Measurements from ENCODE around the gene TMEM8B.
"Not testable (repeated sequence)": the region's sequence is repeated elsewhere in the genome, so short reads cannot be mapped to it uniquely, and the experiment has no call there.

TMEM8B gene

DNA sequence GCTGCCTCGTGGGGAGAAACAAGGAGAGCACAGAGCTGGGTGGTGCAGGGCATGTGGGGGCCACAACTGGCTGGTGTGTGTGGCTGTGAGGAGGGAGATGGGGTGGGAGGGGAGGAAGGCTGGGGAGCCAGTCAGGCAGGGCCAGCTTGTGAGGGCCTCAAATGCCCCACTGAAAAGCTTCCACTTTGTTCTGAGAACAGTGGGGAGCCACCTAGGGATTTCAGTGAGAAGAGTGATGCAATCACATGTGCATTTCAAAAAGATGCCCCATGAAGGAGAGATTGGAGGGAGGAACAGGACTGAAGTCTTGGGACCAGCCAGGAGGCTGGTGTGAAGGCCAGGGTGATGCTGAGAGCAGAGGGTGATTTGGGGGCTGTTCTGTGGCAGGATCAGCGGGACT, 39.9 kb downstream of the TMEM8B start:
- DNase-seq (ENCODE audit: low read depth): no peak

DNA sequence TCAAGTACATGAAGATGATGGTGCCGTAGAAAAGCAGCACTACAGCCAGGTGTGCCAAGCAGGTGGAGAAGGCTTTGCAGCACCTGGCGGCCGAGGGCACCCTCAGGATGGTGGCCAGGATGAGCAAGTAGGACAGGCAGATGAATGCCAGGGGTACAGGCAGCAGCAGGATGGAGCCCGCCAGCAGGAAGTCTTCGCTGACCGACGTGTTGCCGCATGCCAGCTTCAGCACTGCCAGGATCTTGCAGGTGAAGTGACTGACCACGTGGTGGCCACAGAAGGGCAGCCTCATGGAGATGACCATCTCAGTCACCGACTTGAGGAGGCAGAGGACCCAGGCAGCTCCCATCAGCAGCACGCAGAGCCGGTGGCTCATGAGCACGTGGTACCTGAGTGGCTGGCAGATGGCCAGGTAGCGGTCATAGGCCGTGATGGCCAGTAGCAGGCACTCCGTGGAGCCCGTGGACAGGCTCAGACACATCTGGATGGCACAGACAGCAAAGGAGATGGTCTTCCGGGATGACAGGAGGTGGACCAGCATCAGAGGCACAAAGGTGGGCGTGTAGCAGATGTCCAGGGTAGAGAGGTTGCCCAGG, 40.7 kb downstream of the TMEM8B start:
- DNase-seq (ENCODE audit: low read depth): no peak

DNA sequence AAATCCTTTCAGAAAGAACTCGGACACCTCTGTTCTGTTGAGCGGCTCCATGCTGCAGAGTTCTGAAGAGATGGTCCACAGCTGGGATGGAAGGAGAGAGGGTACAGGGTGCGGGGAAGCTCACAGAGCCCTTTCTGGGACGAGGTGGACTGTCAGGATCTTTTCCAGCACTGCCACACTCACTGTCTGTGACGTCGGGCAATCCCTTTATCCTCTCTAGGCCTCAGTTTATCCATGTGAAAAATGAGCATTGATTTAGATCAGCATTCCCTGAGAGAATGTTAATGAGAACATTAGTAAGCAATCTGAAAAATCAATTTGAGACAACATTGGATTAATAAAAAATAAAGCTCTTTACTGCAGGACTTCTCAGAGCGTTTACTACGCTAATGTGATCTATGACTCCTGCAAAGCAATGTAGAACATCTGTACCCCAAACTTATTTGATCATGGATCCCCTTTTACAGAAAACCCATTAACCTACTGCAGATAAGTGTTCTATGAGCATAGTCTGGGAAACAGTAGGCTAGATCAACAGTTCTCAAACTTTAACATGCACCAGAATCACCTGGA, 41.4 kb downstream of the TMEM8B start, which contains the start of gene OR13J1:
OR13J1 (minus strand) TSS at position 51 of the 573 bp plus-strand sequence; CDS start at position 51, 0 bp downstream.
- no peak for DNase-seq (ENCODE audit: low read depth)

DNA sequence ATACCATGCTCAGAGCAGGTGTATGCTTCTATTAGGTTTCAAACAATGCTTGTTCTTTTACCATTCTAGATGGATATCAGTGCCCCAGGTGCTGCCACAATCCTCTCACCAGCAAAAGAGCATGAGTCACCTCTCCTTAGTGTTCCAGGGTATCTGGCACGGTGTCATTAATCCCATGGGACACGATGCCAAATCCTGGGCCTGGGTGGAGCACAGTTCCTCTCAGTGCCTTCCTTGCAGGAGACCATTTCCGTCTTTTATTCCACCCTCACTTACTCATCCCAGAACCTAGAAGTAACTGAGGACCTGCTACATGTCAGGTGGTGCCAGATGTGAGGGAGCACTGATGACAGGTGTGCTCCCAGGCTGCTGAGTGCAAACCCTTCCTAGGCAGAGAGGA, 42.5 kb downstream of the TMEM8B start:
- no peak for DNase-seq (ENCODE audit: low read depth)

DNA sequence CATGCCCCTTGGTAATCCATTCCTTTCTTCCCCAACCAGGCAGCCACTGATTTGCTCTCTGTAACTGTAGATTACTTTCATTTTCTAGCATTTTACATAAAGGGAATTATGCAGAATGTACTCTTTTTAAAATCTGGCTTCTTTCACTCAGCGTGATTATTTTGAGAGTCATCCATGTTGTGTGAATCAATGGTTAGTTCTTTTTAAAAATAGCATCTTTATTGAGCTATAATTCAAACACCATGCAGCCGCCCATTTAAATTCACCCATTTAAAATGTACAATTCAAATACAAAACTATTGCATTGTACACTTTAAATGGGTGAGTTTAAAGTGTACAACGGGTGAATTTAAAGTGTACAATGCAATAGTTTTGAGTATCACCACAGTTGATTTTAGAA, 43.5 kb downstream of the TMEM8B start:
- no peak for DNase-seq (ENCODE audit: low read depth)

DNA sequence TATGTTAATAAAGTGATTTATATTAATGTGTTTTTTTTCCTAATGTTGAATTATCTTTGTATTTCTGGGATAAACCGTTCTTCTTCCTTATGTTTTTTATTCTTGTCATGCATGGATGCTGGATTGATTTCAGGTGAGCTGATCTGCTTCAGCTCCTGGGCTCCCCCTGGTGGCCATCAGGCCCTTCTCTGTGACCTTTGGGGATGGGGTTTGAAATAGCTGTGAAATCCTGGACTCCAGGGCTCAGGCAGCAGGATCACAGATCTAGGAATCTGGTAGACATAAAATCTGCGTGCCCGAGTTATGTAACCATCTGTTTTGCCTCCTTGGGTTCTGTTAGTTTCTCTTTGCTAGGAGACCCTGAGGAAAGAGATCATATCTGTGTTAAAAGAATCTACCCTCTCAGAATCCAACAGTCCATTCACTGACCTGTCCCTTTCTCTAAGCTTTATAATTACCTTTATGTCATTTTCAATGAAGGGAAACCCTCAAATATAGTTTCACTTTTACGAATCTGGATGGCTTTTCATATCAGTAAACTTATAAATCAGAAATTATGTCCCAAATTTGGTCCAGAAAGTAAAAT, 53.3 kb downstream of the TMEM8B start:
- DNase-seq (ENCODE audit: low read depth): peak; percentile 89

DNA sequence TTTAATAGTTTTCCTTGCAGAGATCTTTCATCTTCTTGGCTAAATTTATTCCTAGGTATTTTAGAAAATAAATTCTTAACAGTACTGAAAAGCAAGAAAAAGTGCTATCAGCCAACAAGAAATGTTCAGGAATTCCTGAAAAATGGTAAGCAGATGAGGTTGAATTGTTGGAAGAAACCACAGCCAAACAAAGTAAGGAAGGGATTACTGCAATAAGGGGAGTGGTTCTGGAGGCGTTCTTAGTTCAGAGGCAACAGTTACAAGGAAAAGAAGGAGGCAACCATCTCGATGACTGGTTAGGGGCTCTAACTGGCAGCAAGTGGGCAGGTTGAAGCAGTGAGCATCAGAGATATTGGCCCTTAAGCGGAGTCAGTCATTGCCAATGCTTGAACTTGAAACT, 54.0 kb downstream of the TMEM8B start:
- no peak for DNase-seq (ENCODE audit: low read depth)

DNA sequence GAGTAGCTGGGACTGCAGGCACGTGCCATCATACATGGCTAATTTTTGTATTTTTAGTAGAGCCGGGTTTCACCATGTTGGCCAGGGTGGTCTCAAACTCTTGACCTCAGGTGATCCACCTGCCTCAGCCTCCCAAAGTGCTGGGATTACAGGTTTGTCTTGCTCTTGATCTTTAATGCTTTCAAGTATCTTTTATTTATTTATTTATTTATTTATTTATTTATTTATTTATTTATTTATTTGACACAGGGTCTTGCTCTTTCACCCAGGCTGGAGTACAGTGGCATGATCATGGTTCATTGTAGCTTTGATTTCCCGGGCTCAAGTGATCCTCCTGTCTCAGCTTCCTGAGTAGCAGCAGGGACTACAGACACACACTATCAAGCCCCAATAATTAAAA, 55.9 kb downstream of the TMEM8B start:
- not testable (repeated sequence) for DNase-seq (ENCODE audit: low read depth)

DNA sequence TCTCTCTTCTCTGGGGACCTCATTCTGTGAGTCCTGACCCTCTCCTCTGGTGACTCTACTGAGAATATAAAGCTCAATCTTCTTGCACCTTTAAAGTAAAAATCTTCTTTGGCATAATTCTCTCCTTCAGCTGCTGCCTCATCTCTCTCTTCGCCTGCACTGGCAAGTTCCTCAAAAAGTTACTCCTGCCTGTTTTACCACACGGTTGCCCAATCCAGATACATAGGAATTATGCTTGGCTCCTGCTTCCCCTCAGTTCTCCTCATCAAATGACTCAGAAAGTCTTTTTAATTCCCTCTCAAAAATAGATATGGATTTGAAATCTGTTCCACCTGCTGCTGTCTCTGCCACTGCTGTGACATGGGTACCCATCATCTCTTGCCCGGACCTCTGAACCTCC, 62.6 kb downstream of the TMEM8B start:
- no peak for DNase-seq (ENCODE audit: low read depth)

DNA sequence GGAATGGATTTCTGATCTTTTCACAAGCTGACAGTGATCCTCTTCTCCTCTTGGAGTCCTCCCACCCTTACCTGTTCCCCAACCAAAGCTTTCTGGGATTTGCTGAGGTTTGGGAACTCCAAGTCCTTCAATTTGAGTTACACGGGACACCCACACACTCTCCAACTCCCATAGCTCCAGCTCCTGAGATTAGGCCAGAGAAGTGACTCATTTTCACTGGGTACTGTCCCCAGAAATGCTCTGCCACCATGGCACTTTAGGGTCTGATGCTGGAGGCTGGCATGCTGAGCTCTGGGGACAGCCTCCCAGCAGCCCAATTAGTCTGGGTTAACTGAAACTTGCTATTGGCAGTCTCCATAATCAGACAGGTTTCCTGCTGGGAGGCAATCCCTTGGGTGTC, 63.0 kb downstream of the TMEM8B start:
- DNase-seq (ENCODE audit: low read depth): no peak

DNA sequence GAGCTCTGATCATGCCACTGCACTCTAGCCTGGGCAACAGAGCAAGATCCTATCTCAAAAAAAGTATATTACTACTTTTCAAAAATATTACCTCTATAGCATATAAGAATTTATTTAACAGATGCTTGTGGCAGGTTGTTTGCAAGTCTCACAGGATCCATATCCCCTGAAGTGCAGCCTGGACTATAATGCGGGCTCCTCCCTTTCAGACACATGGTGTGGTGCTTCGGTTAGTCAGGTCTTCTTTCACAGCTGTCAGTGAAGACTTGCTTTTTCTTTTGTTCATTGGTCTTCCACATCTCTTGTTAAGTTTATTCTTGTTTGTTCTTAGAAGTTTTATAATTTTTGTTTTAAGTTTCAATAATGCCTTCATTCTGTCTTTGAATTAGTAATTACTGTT, 67.5 kb downstream of the TMEM8B start:
- DNase-seq (ENCODE audit: low read depth): no peak

DNA sequence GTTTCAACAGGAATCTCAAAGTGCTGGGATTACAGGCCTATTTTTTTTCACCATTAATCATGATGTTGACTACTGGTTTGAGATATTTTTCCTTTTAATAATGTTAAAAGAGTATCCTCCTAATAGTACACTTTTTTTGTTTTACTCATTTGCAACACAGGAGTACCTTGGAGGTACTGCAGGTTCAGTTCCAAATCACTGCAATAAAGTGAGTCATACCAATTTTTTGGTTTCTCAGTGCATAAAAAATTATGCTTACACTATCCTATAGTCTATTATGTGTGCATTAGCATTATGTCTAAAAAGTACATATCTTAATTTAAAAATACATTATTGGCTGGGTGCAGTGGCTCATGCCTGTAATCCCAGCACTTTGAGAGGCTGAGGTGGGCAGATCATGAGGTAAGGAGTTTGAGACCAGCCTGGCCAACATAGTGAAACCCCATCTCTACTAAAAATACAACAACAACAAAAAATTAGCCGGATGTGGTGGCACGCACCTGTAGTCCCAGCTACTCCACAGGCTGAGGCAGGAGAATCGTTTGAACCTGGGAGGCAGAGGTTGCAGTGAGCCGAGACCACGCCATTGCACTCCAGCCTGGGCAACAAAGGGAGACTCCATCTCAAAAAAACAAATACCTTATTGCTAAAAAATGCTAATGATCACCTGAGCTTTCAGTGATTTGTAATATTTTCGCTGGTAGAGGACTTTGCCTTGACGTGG, 68.5 kb downstream of the TMEM8B start:
- DNase-seq (ENCODE audit: low read depth): not testable (repeated sequence)

DNA sequence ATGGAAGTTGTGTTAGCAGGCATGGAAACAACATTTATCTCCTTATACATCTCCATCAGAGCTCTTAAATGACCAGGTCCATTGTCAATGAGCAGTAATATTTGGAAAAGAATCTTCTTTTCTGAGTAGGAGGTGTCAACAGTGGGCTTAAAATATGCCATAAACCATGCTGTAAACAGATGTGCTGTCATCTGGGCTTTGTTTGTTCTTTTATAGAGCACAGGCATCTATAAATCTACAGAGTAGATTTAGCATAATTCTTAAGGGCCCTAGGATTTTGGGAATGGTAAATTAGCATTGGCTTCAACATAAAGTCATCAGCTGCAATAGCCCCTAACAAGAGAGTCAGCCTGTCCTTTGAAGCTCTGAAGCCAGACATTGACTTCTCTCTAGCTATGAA, 69.3 kb downstream of the TMEM8B start:
- no peak for DNase-seq (ENCODE audit: low read depth)

DNA sequence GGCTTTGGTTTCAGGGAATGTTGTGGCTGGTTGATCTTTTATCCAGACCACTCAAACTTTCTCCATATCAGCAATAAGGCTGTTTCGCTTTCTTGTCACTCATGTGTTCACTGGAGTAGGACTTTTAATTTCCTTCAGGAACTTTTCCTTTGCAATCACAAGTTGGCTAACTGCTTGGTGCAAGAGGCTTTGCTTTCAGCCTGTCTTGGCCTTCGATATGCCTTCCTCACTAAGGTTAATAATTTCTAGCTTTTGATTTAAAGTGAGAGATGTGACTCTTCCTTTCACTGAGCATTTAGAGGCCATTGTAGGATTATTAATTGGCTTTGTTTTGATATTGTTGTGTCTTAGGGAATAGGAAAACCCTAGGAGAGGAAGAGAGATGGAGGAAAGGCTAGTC, 70.0 kb downstream of the TMEM8B start:
- no peak for DNase-seq (ENCODE audit: low read depth)

DNA sequence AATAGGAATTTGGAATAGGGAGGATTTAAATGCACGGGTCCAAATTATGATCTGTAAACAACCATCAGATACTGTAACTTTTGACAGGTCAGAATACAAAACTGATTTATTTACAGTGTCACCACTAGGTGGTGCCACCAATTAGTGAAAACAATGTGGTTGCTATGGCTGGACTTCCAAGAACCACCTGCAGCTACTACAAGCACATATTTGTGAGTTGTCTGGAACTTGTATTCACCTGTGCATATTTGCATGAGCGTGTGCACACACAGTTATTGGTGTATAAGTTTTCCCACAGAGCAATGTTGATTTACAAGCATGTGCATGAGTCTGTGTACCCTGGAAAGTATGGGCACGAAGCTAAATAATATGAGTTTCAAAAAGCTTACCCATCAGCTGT, 74.0 kb downstream of the TMEM8B start:
- no peak for DNase-seq (ENCODE audit: low read depth)

DNA sequence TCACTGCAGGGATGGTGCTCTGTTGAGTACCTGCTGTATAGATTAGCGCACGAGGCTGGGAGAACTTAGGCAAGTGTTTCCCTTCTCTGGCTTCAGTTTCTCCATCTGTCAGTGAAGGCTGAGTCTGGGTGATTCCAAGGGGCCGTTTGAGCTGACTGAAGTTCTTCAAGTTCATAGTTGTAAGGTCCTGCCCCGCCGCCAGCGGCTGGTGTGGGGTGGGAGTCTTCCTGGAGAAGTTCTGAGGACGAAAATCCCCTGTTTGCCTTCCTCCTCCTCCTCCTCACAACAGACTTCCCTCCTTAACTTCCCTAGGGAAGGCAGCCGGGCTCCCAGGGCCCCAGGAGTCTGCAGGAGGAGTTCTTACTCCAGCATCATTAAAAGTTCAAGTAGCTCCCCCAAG, 75.3 kb downstream of the TMEM8B start:
- no peak for DNase-seq (ENCODE audit: low read depth)

DNA sequence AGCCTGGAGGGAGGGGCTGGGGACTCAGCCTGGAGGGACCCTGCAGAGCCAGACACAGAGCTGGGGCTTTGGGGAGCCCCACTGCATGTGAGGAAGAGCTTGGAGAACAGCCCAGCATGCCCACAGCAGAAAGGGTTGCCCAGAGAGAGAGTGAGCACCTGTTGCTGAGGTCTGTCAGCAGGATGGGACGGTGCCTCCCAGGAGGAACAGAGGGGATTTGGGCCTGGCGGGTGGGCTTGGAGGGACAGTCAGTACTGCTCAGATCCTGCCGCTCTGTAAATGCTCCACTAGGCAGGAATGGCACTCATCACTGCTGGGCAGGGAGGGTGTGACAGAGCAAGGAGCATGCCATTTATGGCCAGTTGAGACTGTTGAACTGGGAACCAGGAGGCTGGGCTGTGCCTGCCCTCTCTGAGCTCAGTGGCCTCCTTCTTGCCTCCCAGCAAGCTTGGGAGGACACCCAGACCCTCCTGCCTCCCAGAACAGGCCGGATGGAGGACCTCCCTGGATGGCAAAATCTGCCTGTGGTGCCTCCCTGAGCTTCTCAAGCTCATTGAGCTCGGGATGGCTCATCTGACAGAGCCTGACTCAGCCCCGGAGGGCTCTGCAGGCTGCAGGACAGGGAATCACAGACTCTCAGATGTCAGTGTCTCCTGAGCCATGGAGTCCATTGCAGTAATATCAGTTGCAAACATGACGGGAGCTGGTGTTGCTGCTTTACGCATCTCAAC, 76.2 kb downstream of the TMEM8B start:
- no peak for DNase-seq (ENCODE audit: low read depth)

DNA sequence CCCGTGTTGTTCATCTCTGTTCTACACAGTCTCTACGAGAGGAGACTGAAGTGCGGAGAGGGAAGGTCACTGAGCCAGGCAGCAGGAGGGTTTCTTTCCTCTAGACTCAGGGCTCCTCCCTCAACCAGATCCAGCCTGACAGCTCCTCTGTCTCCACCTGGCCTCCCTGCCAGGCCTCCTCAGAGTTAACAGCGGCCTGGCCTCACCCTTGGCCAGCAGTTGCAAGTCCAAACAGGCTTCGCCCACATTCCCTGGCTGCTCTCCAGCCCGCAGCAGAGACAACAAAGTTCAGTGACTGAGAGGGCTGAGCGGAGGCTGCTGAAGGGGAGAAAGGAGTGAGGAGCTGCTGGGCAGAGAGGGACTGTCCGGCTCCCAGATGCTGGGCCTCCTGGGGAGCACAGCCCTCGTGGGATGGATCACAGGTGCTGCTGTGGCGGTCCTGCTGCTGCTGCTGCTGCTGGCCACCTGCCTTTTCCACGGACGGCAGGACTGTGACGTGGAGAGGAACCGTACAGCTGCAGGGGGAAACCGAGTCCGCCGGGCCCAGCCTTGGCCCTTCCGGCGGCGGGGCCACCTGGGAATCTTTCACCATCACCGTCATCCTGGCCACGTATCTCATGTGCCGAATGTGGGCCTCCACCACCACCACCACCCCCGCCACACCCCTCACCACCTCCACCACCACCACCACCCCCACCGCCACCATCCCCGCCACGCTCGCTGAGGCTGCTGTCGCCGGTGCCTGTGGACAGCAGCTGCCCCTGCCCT, 77.1 kb downstream of the TMEM8B start, which contains the start of gene HRCT1:
HRCT1 (plus strand) TSS at position 291 of the 768 bp plus-strand sequence; CDS start at position 377, 86 bp downstream.
- DNase-seq (ENCODE audit: low read depth): no peak

DNA sequence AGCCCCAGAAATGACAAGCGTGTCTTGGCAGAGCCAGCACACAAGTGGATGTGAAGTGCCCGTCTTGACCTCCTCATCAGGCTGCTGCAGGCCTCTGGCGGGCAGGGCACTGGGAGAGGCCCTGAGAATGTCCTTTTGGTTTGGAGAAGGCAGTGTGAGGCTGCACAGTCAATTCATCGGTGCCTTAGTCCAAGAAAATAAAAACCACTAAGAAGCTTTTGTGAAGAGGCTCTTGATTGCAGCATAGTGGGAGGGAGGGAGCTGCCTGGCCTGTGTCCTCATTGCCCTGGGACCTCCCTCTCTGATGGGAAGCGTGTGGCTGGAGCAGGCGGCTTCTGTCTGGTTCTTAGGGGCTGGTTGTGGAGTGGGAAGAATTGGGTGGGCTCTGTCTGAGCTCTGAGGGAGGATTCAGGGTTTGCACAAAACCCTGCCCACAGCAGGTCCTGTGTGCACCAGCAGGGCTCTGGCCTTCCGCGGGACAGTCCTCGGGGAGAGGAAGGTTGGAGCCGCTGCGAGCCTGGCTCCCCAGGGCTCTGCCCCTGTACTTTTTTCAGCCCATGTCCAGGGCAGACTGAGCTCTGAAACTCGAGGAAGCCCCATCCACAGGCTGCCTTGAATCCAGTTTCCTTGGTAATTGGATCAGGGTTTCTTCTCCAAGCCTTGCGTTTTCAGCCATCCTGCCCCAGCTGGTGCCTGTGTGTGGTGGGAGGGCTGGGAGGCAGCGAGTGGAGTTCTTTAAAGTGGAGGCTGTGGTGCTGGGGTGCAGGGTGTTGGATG, 78.1 kb downstream of the TMEM8B start:
- DNase-seq (ENCODE audit: low read depth): no peak

DNA sequence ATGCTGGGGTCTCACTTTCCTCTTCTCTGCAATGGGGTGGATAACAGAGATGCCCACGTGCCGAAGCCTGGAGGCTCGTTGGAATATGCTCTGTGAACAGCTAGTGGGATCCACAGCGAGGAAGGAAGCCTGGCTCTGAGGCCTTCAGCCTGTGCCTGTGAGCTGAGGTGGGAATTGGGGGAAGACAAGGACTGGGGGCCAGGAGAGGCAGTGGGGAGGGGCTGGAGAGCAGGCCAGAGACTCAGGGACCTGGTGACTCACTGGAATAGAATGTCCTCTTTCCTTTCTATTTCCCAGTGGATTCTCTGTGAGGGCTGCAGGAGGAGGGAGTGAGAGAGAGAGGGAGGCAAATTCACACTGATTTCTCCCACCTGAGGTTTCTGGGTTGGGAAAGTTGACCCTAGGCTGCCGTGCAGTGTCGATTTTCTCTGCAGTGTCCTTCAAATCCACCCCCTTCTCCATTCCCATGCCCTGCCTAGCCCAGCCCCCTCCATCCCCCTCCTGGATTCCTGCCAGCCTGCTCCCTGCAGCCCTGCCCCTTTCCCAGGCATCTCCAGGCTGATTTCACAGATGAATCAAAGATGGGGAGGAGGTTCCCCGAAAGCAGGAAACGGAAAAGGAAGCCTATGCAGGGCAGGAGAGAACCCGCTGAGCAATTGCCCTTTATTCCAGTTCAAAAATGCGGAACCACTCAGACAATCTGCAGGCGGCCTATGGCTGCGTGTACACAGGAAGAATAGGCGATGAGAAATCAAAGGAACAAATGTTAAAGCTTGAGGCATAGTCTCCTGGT, 78.9 kb downstream of the TMEM8B start:
- no peak for DNase-seq (ENCODE audit: low read depth)

Data from activated T-cell treated with anti-CD3 and anti-CD28 coated beads for 1 hour (primary cell).